ENCODE measurements around the gene APMAP.
"Not testable (repeated sequence)": the region's sequence is repeated elsewhere in the genome, so short reads cannot be mapped to it uniquely, and the experiment has no call there.

APMAP gene

GRCh38 chr20:24929867-24930723 lies 62.5 kb downstream of the APMAP start:
- not testable (repeated sequence) for DNase-seq

- DNase-seq: not testable (repeated sequence)
These were observed 63.3 kb downstream of the APMAP start for GRCh38 chr20:24929259-24929658.

DNA sequence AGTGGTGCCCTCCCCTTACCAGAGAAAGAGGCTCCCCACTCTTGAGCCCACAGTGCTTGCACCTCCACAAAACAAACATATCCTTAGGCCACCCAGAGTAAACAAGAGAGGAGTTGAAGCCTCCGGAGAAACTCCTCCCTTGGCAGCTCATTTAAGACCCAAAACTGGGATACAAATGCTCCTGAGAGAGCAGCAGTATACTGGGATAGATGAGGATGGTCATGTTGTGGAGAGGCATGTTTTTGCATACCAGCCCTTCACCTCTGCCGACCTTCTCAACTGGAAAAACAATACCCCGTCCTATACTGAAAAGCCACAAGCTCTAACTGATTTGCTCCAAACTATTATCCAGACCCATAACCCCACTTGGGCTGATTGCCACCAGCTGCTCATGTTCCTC lies 71.8 kb downstream of the APMAP start:
- not testable (repeated sequence) for DNase-seq

DNA sequence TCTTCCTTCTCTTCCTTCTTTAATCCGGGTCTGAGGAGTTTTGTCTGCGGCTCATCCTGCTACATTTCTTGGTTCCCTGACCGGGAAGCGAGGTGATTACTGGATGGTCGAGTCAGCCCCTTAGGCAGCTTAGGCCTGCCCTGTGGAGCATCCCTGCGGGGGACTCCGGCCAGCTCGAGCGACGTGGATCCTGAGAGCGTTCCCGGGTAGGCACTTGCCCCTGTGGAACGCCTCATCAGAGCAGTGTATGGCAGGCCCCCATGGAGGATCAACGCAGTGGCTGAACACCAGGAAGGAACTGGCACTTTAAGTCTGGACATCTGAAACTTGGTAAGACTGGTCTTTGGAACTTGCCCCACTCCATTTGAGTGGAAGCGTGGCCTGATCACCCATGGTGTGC lies 72.9 kb downstream of the APMAP start:
- DNase-seq: not testable (repeated sequence)

DNA sequence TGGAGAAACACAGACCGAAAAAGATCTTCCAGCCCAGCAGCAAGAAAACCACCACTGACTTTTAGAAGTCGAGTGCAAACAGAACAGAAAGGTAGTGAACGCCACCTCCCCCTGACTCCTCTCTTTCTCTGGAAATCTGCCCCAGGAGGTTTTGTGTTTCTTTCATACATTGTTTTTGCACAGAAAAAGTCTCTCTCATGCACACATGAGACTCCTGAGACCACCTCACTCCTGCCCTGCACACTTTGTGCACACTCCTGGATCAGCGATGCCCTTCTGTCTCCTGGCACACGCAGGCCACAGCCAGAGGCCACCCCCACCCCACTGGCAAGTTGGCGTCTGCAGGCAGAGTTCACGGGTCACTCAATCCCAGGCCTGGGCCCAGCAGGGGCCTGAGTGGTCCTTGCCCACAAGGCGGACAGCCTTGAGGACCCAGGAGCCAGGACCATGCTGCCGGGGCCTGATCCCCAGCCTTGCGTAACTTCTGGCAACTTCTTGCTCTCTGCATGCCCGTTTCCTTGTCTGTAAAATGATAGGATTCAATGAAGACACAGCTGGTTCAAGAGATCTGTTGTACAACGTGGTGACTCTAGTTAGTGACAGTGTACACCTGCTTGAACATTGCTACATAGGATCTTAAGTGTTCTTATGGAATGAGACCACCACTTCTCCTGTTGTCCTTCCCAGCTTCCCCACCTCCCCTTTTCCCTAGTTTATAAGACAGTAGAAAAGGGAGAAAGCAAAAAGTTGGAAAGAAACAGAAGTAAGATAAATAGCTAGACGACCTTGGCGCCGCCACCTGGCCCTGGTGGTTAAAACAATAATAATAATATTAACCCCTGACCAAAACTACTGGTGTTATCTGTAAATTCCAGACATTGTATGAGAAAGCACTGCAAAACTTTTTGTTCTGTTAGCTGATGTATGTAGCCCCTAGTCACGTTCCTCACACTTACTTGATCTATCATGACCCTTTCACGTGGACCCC lies 73.7 kb downstream of the APMAP start:
- DNase-seq: no peak

DNA sequence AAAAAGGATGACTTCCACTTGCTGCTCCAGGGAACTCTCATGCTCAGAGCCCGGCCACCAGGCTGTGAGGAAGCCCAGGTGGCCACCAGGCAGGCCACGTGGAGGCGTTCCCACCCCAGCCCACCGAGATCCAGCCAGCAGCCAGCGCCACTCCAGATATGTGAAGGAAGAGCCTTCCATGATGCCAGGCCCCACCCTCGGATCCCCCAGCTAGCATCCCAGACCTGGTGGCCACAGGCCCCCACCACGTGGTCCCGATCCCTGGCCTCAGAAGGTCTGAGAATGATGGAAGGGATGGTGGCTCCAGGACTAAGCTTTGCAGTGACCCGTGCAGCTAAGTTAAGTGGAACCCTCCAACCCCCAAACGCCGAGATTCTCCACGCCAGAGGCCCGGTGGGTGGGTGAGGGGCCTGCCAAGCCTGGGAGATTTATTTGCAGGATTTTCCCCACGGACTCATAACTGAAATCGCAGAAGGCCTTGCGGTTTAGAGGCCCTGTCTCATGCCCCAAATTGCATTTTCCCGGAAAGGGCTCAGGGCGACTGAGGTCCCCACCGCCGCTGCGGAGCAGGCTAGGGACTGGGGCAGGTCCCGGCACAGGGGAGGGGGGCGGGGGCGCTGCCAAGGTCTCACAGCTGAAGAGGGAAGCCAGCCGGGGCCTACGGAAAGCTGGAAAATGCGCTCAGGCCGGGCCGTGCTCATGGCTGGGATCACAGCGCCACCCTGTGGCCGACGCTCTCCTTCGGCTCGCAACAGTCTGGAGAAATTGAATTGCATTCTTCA lies 74.6 kb downstream of the APMAP start:
- peak; percentile 82 for DNase-seq

GRCh38 chr20:24917056-24917455 lies 75.5 kb downstream of the APMAP start:
- DNase-seq: no peak

GRCh38 chr20:24916412-24916811 lies 76.1 kb downstream of the APMAP start:
- DNase-seq: no peak

DNA sequence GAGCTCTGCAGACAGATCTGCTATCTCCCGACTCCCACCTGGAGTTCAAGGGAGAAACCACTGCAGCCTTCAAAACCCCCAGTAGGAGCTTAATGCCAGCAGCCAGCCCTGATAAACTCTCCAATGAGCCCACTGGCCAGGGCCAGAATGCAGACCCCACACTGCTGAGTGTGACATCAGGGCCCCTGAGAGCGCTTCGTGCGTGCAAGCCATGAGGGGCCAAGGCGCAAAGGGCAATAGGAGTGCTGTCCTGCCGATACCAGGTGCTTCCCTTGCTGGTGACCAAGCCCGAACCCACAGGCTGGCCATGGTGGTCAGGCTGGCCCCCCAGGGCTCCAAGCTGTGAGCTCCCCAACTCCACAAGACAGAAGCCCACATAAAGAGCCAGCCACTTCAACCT lies 76.7 kb downstream of the APMAP start:
- DNase-seq: no peak

DNA sequence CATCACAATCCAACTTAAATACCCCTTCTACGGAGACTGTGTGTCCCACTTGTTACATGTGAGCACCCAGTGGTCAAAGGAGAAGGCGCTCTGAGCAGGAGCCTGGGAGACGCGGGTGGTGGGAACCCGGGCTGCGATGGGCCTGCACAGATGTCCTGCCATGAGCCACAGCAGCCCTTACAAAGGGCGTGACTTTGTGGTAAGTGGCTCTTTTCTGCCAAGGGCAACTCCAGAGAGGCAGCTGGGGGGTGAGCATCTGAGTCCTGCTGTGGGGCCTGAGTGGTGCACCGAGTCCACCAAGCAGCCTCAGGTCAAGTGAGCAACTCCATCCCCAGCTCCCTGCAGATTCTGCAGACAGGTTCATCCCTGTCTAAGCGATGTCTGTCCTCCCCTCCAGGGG lies 77.1 kb downstream of the APMAP start:
- DNase-seq: no peak

GRCh38 chr20:24914388-24915241 lies 77.9 kb downstream of the APMAP start:
- no peak for DNase-seq

DNA sequence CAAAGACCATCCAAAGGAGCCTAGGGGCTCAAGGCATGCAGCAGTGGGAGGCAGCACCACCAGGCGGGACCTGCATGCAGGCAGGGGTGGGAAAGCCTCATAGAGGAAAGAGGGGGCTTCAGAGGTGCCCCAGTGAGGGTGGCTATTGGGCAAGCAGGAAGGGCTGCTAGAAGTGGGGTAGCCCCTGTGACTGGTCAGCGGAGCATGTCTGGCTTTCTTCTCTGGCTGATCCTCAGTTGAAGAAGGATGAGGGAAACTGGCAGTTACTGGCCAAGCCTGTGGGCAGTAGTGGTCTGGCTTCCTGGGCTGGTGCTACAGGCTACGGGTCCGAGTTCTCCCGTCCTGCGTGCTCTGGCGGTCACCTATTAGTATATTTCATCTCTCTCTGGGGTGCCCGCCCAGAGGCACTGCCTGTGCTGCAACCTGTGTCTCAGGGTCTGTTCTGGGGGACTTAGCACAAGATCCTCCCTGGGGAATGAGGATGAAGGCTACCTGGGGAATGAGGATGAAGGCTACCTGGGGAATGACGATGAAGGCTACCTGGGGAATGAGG lies 79.4 kb downstream of the APMAP start:
- DNase-seq: no peak
